ENCODE measurements around the gene FCSK. TPM values are rescaled to one million over a fixed set of nuclear protein-coding genes. Genes with fewer than 3 reads are reported as not detected.

The FCSK gene
- total RNA-seq, 1 donor from 2014 or later, result 20.6 TPM

DNA sequence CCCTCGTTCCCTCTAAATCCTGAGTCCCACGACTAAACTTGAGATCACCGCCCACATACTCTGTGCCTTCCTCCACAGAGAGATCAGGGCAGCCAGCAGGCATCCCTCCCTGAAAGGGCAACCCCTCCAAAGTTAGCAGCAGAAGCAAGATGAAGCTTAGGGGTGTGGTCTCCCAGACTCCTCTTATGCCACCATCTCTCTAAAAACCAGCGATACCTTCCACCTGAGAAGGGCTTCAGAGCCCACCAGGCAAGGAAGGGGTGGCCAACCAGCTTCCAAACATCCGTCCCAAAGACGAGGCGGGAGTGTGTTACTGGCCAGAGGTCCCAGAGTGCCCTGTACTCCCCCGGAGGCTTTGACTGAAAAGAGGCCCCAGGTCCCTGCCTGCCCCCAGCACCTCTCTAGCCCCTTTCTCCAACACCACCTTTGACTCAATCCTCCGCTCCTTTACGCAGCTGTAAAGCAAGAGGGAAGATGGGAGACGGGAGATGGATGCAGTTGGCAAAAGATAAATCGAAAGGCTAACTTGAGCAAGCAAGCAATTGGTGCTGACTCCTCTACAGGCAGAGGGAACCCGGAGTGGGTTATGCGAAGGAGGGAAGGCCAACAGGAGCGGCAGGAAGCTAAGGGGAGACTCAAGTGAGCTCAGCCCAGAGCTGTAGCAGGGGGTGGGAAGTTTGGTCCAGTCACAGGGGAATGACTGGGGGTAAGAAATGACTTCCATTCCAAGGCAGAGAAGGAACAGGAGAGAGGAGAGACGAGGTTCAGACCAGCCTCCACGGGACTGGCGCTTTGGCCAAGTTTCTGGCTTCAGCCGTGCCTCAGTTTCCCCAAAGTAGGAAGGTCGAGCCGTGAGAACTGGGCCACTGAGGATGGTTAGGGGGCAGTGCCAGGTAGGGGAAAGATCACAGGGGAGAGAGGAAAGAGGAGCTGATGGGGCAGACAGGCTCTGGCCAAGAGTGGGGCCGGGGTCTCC lies 16.5 kb upstream of the FCSK start:
- no peaks in the 10 kb centered on the region for H3K27me3 ChIP-seq
- H3K4me1 ChIP-seq, result peaks cover 52% of the 10 kb centered on the region

DNA sequence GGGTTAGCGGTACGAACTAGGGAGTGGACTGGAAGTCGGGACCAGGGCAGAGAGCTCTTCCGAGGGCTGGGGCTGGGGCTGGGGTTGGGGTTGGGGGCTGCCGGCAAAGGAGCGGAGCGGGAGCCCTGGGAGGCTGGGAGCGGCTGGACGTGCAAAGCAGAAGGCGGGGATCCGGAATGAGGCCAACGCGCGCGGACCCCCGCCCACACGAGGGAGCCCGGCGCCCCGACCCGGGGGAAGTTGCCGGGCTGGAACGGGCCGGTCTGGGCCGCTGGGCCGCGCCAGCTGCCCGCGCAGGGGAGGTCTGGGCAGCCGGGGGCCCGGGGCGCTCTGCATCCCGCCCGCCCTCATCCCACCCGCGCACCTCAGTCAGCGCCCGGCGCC lies 15.8 kb upstream of the FCSK start:
- Histone ChIP-seq H3K36me3 (no peaks in the 10 kb centered on the region), H3K27me3 (no peaks in the 10 kb centered on the region), H3K9me3 (no peaks in the 10 kb centered on the region), H3K4me1 (peaks cover 45% of the 10 kb centered on the region), H3K4me3 (peak overlapping the region; percentile 69 to 84), H3K27ac (peak overlapping the region; percentile 73)
- intact Hi-C loops (cut with DNase I), result no loop called here
- TF ChIP-seq POLR2A (IDR thresholded peaks at IDR 0.05) (no peak), POLR2AphosphoS5 (IDR thresholded peaks at IDR 0.05; ENCODE audit: insufficient read depth in 1 of 2, low read depth in 1 of 2) (no peak)
- TF ChIP-seq, protein P1, sequence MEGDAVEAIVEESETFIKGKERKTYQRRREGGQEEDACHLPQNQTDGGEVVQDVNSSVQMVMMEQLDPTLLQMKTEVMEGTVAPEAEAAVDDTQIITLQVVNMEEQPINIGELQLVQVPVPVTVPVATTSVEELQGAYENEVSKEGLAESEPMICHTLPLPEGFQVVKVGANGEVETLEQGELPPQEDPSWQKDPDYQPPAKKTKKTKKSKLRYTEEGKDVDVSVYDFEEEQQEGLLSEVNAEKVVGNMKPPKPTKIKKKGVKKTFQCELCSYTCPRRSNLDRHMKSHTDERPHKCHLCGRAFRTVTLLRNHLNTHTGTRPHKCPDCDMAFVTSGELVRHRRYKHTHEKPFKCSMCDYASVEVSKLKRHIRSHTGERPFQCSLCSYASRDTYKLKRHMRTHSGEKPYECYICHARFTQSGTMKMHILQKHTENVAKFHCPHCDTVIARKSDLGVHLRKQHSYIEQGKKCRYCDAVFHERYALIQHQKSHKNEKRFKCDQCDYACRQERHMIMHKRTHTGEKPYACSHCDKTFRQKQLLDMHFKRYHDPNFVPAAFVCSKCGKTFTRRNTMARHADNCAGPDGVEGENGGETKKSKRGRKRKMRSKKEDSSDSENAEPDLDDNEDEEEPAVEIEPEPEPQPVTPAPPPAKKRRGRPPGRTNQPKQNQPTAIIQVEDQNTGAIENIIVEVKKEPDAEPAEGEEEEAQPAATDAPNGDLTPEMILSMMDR (IDR thresholded peaks at IDR 0.05), result no peak
- no peak for DNase-seq (ENCODE audit: extremely low spot score in 2 of 2)

More for the DNA sequence above, 16.5 kb upstream of the FCSK start:
- no peak for TF ChIP-seq POLR2A (IDR thresholded peaks at IDR 0.05)
- peak in 1 of 2 donors; percentile 15 for TF ChIP-seq POLR2AphosphoS5 (IDR thresholded peaks at IDR 0.05; ENCODE audit: insufficient read depth in 1 of 2, low read depth in 1 of 2)
- DNase-seq (ENCODE audit: extremely low spot score in 2 of 2), result no peak
- H3K27ac ChIP-seq, result peak overlapping the region; percentile 73
- H3K36me3 ChIP-seq, result no peaks in the 10 kb centered on the region
- H3K9me3 ChIP-seq, result no peaks in the 10 kb centered on the region
- intact Hi-C loops (cut with DNase I), result no loop called here
- peak overlapping the region; percentile 69 to 84 for H3K4me3 ChIP-seq

DNA sequence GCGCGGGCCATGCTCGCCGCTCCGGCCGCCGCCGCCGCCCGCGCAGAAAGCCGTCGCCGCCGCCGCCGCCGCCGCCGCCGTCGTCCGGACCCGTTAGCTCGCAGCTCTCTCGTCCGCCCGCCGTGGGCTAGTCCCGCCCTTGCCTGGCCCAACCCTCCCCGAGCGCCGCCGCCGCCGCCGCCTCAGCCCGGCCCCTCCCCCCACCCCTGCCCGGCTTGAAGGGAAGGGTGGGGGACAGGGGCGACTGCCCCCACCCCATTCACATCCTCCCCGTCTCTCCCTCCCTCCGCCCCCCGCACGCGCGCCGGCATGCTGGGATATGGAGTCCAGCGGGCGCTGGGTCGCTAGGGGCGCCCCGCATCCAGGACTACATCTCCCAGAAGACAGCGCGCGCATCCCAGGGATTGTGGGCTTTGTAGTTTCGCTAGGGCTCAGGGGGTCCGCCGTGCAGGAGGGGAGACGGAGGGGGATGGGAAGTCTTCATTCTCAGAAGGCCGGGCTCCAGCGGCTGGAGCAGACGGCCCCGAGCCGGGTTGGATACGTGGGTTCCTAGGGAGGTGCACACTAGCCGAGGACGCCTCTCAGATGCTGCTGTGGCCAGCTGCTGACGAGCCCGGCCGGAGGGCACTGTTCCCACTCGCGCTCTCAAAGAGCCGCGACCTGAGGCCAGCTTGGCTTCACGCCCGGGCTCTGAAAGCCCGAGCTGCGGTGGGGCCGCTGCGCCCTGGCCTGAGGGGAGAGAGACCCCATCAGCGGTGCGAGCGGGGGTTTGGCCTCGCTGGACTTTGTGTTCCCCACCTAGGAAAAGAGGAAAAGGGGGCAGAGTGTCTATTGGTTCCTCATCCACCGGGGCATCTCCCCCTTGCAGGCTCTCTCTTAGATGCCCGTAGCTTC lies 15.2 kb upstream of the FCSK start, which contains the start of gene ST3GAL2:
Gene ST3GAL2 (minus strand): TSS at position 132 of the 894 bp plus-strand sequence. CDS start 40,570 bp downstream, outside the sequence.
- TF ChIP-seq POLR2AphosphoS5 (IDR thresholded peaks at IDR 0.05; ENCODE audit: insufficient read depth in 1 of 2, low read depth in 1 of 2) (peak; percentile 65 to 79), POLR2A (IDR thresholded peaks at IDR 0.05) (no peak)
- TF ChIP-seq, protein P1 (IDR thresholded peaks at IDR 0.05), result no peak
- H3K4me3 ChIP-seq, result peak within 1 kb of the TSS; percentile 69 to 84
- H3K9me3 ChIP-seq, result no peaks in the 10 kb centered on the region
- intact Hi-C loops (cut with DNase I), result no loop called here
- H3K27me3 ChIP-seq, result no peaks in the 10 kb centered on the region
- no peaks in the 10 kb centered on the region for H3K36me3 ChIP-seq
- peak in 1 of 2 donors; percentile 94 for DNase-seq (ENCODE audit: extremely low spot score in 2 of 2)
- H3K4me1 ChIP-seq, result peaks cover 38% of the 10 kb centered on the region
- peak within 1 kb of the TSS; percentile 73 for H3K27ac ChIP-seq

DNA sequence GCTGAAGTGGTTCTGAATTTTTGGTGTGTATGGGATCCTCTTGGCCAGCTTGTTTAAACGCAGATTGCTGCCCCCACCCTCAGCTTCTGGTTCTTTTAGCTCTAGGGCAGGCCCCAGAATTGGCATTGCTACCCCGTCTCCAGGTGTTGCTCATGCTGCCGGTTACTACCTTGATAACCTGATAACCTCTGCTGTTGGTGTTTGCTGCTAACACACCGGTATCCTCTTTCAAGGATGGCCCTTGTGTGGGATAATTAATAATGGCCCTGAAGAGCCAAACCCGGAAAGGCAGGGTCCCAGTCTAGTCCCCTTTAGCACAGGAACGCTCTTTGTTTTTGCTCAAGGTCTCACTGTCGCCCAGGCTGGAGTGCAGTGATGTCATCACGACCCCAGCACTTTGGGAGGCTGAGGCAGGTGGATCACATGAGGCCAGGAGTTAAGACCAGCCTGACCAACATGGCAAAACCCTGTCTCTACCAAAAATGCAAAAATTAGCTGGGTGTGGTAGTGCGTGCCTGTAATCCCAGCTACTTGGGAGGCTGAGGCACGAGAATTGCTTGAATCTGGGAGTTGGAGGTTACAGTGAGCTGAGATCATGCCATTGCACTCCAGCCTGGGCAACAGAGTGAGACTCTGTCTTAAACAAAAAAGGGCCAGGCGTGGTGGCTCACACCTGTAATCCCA lies 14.2 kb upstream of the FCSK start:
- intact Hi-C loops (cut with DNase I), result no loop called here
- no peak for TF ChIP-seq POLR2AphosphoS5 (IDR thresholded peaks at IDR 0.05; ENCODE audit: insufficient read depth in 1 of 2, low read depth in 1 of 2)
- TF ChIP-seq, protein P1 (IDR thresholded peaks at IDR 0.05), result no peak
- no peak for TF ChIP-seq POLR2A (IDR thresholded peaks at IDR 0.05)
- Histone ChIP-seq H3K9me3 (no peaks in the 10 kb centered on the region), H3K27me3 (no peaks in the 10 kb centered on the region), H3K4me1 (peaks cover 29% of the 10 kb centered on the region), H3K36me3 (no peaks in the 10 kb centered on the region), H3K27ac (peak overlapping the region; percentile 61), H3K4me3 (no peak overlapping the region)
- no peak for DNase-seq (ENCODE audit: extremely low spot score in 2 of 2)

Measured in vagina (tissue), 2 donors.